Measurements from ENCODE around the gene CAP2.

Gene CAP2

GRCh38 chr6:17606606-17607005, 213.2 kb downstream of the CAP2 start:
- intact Hi-C loops (cut with DNase I) = no loop called here
- DNase-seq = no peak
